ENCODE results near the gene HGS. TPM values are rescaled to one million over a fixed set of nuclear protein-coding genes. Genes with fewer than 3 reads are reported as not detected.

The HGS gene
- total RNA-seq, 1 donor from 2014 or later, result 46.2 TPM

GRCh38 chr17:81636505-81637288 lies 47.1 kb upstream of the HGS start, which contains the start of the genes NPLOC4 and TSPAN10:
Gene NPLOC4 (minus strand): TSS chr17:81637112. CDS start chr17:81636930, 182 bp downstream.
Gene TSPAN10 (plus strand): TSS chr17:81637196. CDS start chr17:81642413, 5,217 bp downstream.
- Histone ChIP-seq H3K9ac (peak within 1 kb of the TSS; percentile 93), H3K9me3 (ENCODE audit: low read depth) (no peaks in the 10 kb centered on the region), H2AFZ (replicated peaks) (peak within 1 kb of the TSS; percentile 98), H3K36me3 (no peaks in the 10 kb centered on the region), H3K79me2 (ENCODE audit: low read depth) (peaks cover 50% of the 10 kb centered on the region), H3K4me2 (peak within 1 kb of the TSS; percentile 97), H3K4me1 (peaks cover 8% of the 10 kb centered on the region), H4K20me1 (ENCODE audit: low read depth) (peaks cover 23% of the 10 kb centered on the region), H3K27ac (peak within 1 kb of the TSS; percentile 80), H3K27me3 (no peaks in the 10 kb centered on the region), H3F3A (ENCODE audit: low read depth) (peaks cover 7% of the 10 kb centered on the region), H3K4me3 (peak within 1 kb of the TSS; percentile 87)
- H3K4me3 Mint-ChIP-seq, result peak within 1 kb of the TSS; percentile 95
- TF ChIP-seq CTCF (IDR thresholded peaks at IDR 0.05), result no peak
- TF ChIP-seq EZH2 (IDR thresholded peaks at IDR 0.05), result no peak
- TF ChIP-seq EZH2phosphoT487 (IDR thresholded peaks at IDR 0.05), result no peak
- H3K27ac Mint-ChIP-seq, result peak within 1 kb of the TSS; percentile 90
- peaks cover 6% of the 10 kb centered on the region for H3K36me3 Mint-ChIP-seq
- no peaks in the 10 kb centered on the region for H3K27me3 Mint-ChIP-seq (ENCODE audit: insufficient read depth, low read depth)
- no peaks in the 10 kb centered on the region for H3K9me3 Mint-ChIP-seq
- peaks cover 15% of the 10 kb centered on the region for H3K4me1 Mint-ChIP-seq
- DNase-seq (ENCODE audit: low spot score), result peak; percentile 95

GRCh38 chr17:81638683-81639082 lies 45.1 kb upstream of the HGS start:
- peaks cover 7% of the 10 kb centered on the region for H3F3A ChIP-seq (ENCODE audit: low read depth)
- Mint-ChIP-seq H3K36me3 (peaks cover 2% of the 10 kb centered on the region), H3K4me1 (peaks cover 16% of the 10 kb centered on the region), H3K27ac (no peak overlapping the region), H3K4me3 (peak overlapping the region; percentile 34), H3K27me3 (ENCODE audit: insufficient read depth, low read depth) (no peaks in the 10 kb centered on the region), H3K9me3 (no peaks in the 10 kb centered on the region)
- H2AFZ ChIP-seq (replicated peaks), result no peak overlapping the region
- no peaks in the 10 kb centered on the region for H3K27me3 ChIP-seq
- H4K20me1 ChIP-seq (ENCODE audit: low read depth), result peaks cover 23% of the 10 kb centered on the region
- TF ChIP-seq CTCF (IDR thresholded peaks at IDR 0.05) (no peak), EZH2 (IDR thresholded peaks at IDR 0.05) (no peak), EZH2phosphoT487 (IDR thresholded peaks at IDR 0.05) (no peak)
- H3K4me2 ChIP-seq, result no peak overlapping the region
- DNase-seq (ENCODE audit: low spot score), result no peak
- H3K79me2 ChIP-seq (ENCODE audit: low read depth), result peaks cover 30% of the 10 kb centered on the region
- H3K9me3 ChIP-seq (ENCODE audit: low read depth), result no peaks in the 10 kb centered on the region
- H3K27ac ChIP-seq, result no peak overlapping the region
- H3K4me1 ChIP-seq, result peaks cover 8% of the 10 kb centered on the region
- H3K36me3 ChIP-seq, result no peaks in the 10 kb centered on the region
- no peak overlapping the region for H3K9ac ChIP-seq
- no peak overlapping the region for H3K4me3 ChIP-seq

GRCh38 chr17:81640011-81640410 lies 43.8 kb upstream of the HGS start:
- H3K9me3 Mint-ChIP-seq, result no peaks in the 10 kb centered on the region
- no peaks in the 10 kb centered on the region for H3K36me3 ChIP-seq

More at GRCh38 chr17:81640011-81640410, 43.8 kb upstream of the HGS start:
- Histone ChIP-seq H3K27me3 (no peaks in the 10 kb centered on the region), H3K4me3 (no peak overlapping the region), H3K79me2 (ENCODE audit: low read depth) (peaks cover 17% of the 10 kb centered on the region), H3K9me3 (ENCODE audit: low read depth) (no peaks in the 10 kb centered on the region), H3K27ac (no peak overlapping the region), H3K4me1 (peaks cover 8% of the 10 kb centered on the region), H3K4me2 (no peak overlapping the region), H3K9ac (no peak overlapping the region), H3F3A (ENCODE audit: low read depth) (peaks cover 7% of the 10 kb centered on the region), H2AFZ (replicated peaks) (no peak overlapping the region), H4K20me1 (ENCODE audit: low read depth) (peaks cover 16% of the 10 kb centered on the region)
- H3K4me1 Mint-ChIP-seq, result peaks cover 16% of the 10 kb centered on the region
- H3K36me3 Mint-ChIP-seq, result peaks cover 2% of the 10 kb centered on the region
- TF ChIP-seq EZH2phosphoT487 (IDR thresholded peaks at IDR 0.05) (no peak), EZH2 (IDR thresholded peaks at IDR 0.05) (no peak), CTCF (IDR thresholded peaks at IDR 0.05) (no peak)
- peak overlapping the region; percentile 46 for H3K4me3 Mint-ChIP-seq
- no peak overlapping the region for H3K27ac Mint-ChIP-seq
- DNase-seq (ENCODE audit: low spot score), result no peak
- no peaks in the 10 kb centered on the region for H3K27me3 Mint-ChIP-seq (ENCODE audit: insufficient read depth, low read depth)

Measured in neural progenitor cell (in vitro differentiated cells).